Right lobe of liver (tissue), 6 donors: ENCODE data around the gene KCNJ6. TPM values are rescaled to one million over a fixed set of nuclear protein-coding genes. Genes with fewer than 3 reads are reported as not detected.
"Not testable (repeated sequence)": the region's sequence is repeated elsewhere in the genome, so short reads cannot be mapped to it uniquely, and the experiment has no call there.

ENCODE experiments used
- ATAC-seq, 4 donors: fragments of 200-7000 bp; cut with Tn5 transposase; one replicate each; pipeline ENCODE4 v1.9.1; 2020; ENCODE audit warnings: mild to moderate bottlenecking in 4 of 4, moderate library complexity in 4 of 4
- DNase-seq, 3 donors: peaks; one replicate each; pipeline ENCODE4 v3.0.0-alpha.2; 2020
- H3K27ac ChIP-seq, 3 donors: fragments of 200-600 bp; one replicate each; pipeline ENCODE4 v1.8.0; 2022
- H3K27me3 ChIP-seq, 2 donors: fragments of 200-600 bp; one replicate each; pipeline ENCODE4 v1.8.0; 2022
- H3K36me3 ChIP-seq, 4 donors: fragments of 200-600 bp; sonication (generic) in 1 of 4; one replicate each; pipeline versions ENCODE4 v1.5.1 to v1.8.0; 2017 to 2022; ENCODE audit warnings: control low read depth in 1 of 4
- H3K4me1 ChIP-seq, 4 donors: fragments of 200-600 bp; sonication (generic) in 1 of 4; one replicate each; pipeline versions ENCODE4 v1.5.1 to v1.8.0; 2017 to 2022; ENCODE audit warnings: control low read depth in 1 of 4
- H3K4me3 ChIP-seq, 3 donors: fragments of 200-600 bp; one replicate each; pipeline ENCODE4 v1.8.0; 2022
- H3K9me3 ChIP-seq, 4 donors: fragments of 200-600 bp; sonication (generic) in 1 of 4; one replicate each; pipeline versions ENCODE4 v1.5.1 to v1.8.0; 2017 to 2022; ENCODE audit warnings: control low read depth in 1 of 4
- POLR2A ChIP-seq: fragments of 450-650 bp; IDR thresholded peaks from one replicate; pipeline ENCODE4 v1.6.1; 2017; ENCODE audit warnings: antibody characterized with exemption, mild to moderate bottlenecking
- WGBS: methylation state at CpG from one replicate; pipeline ENCODE4 v1.1.6; 2018; ENCODE audit warnings: low coverage, low lambda C conversion rate; ENCODE audit not compliant: insufficient coverage; ENCODE audit errors: missing lambda C conversion rate; 5-methylcytosine and 5-hydroxymethylcytosine counted together
- intact Hi-C, 2 donors: fragments of 100-400 bp; cut with DNase I; formaldehyde crosslinking; loops; one replicate each; pipeline versions ENCODE4 v1.11.2 to v1.14.1; 2022
- total RNA-seq, 6 experiments: library from RNA; depleted of rRNA in 2 of 6; stranded (reverse); fragments of >200 nt in 2 of 6; fragmentation: NEBNext Ultra II Directional in 3 of 6; extraction: Animal tissue kit (Norgen Biotek cat#: 25700) in 3 of 6; gene quantifications; one replicate each; pipeline versions ENCODE4 v1.1.0 to v1.2.4, GENCODE V29; 2016 to 2023
- TF ChIP-seq, protein P1 (sequence below), 4 donors: fragments of 200-600 bp in 3 of 4; fragments of 450-650 bp in 1 of 4; IDR thresholded peaks; one replicate each; pipeline versions ENCODE4 v1.5.1 to v1.8.0; 2016 to 2022; ENCODE audit warnings: antibody characterized with exemption in 4 of 4, mild to moderate bottlenecking in 2 of 4
- donor health status: DM: no; HTN: yes; CAD: no.
- donor health status: DM: no; HTN: no; CAD: no.
- donor health status: DM: no; HTN: no; CAD: no.
- donor health status: DM: no; HTN: yes; CAD: no.
- donor health status: DM: no; HTN: yes; CAD: no.

KCNJ6 gene
- total RNA-seq, 6 experiments from 2014 or later, result under 0.01 to 0.12 TPM; not detected in 4

DNA sequence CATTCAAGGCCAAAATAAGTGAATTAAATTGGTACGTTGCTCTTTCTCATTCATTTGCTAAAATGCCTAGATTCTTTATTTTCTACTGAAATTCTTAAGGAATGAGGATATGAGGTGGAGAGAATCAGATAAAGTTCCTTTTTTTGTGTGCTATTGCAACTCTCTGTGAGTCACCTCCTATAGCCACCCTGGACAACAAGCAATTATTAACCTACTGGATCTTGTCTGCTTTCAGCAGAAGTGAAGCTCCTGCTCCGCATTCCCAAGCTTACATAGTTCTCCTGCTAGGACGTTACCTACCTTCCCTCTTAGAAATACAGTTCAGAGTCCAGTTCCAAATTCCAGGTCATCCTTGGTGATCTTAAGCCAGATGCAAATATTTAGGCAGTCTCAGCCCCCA, 4.8 kb upstream of the KCNJ6 start:
- ATAC-seq, result peak in 1 of 4 donors; percentile 50
- H3K27me3 ChIP-seq, result peaks cover 0 to 10% of the 10 kb centered on the region in 2 donors
- WGBS, result 26% methylated on average over 3 of the region's 3 CpGs

DNA sequence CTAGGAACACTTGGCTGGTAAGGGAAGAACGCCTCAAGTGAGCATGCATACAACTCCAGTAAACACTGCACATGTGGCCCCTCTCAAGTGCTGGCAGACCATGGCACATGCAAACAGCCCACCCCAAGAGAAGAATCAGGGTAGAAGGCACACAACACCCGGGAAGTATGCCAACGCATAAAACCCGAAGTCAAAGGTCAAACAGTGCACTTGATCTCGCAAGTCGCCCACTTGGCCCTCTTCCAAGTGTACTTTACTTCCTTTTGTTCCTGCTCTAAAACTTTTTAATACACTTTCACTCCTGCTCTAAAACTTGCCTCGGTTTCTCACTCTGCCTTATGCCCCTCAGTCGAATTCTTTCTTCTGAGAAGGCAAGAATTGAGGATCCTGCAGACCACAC, 4.0 kb upstream of the KCNJ6 start:
- H3K27ac ChIP-seq, H3K36me3 ChIP-seq, DNase-seq, H3K4me3 ChIP-seq, H3K9me3 ChIP-seq, intact Hi-C loops: not testable (repeated sequence)
- Histone ChIP-seq H3K27me3 (peaks cover 0 to 17% of the 10 kb centered on the region in 2 donors), H3K4me1 (peaks cover 0 to 28% (median 0%) of the 10 kb centered on the region in 4 donors)
- peak in 1 of 4 donors; percentile 45 for ATAC-seq
- 45% methylated on average over 4 of the region's 8 CpGs for WGBS

More for the DNA sequence above, 4.8 kb upstream of the KCNJ6 start:
- Histone ChIP-seq H3K4me1 (peaks cover 0 to 21% (median 0%) of the 10 kb centered on the region in 4 donors), H3K9me3 (no peaks in the 10 kb centered on the region), H3K4me3 (no peak overlapping the region), H3K36me3 (no peaks in the 10 kb centered on the region), H3K27ac (no peak overlapping the region)
- TF ChIP-seq POLR2A, result no peak
- TF ChIP-seq, protein P1, sequence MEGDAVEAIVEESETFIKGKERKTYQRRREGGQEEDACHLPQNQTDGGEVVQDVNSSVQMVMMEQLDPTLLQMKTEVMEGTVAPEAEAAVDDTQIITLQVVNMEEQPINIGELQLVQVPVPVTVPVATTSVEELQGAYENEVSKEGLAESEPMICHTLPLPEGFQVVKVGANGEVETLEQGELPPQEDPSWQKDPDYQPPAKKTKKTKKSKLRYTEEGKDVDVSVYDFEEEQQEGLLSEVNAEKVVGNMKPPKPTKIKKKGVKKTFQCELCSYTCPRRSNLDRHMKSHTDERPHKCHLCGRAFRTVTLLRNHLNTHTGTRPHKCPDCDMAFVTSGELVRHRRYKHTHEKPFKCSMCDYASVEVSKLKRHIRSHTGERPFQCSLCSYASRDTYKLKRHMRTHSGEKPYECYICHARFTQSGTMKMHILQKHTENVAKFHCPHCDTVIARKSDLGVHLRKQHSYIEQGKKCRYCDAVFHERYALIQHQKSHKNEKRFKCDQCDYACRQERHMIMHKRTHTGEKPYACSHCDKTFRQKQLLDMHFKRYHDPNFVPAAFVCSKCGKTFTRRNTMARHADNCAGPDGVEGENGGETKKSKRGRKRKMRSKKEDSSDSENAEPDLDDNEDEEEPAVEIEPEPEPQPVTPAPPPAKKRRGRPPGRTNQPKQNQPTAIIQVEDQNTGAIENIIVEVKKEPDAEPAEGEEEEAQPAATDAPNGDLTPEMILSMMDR (IDR thresholded peaks at IDR 0.05), result no peak
- DNase-seq, result no peak
- intact Hi-C loops, result no loop called here

DNA sequence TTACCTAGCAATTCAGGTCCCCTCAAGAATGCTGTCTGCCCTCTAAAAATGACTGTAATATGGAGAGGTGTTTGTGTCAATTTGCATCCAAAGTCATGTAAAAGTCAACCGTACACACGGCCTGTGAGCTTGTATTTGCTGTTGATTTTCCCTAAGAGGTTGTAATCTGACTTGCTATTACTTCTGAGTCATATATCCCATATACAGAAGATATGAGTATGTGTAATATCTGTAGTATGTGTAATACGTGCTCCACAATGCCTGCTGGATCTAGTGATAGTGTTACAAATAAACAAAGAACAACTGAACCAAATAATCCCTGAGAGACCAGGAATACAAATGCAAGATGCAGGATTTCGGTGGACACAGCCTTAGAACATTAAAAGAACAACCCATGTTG, 1.4 kb upstream of the KCNJ6 start:
- peaks cover 0 to 29% of the 10 kb centered on the region in 2 donors for H3K27me3 ChIP-seq
- H3K9me3 ChIP-seq, result no peaks in the 10 kb centered on the region
- DNase-seq (no peak), ATAC-seq (no peak)
- peaks cover 0 to 28% (median 0%) of the 10 kb centered on the region in 4 donors for H3K4me1 ChIP-seq
- H3K4me3 ChIP-seq, result no peak overlapping the region
- WGBS, result 65% methylated on average over 4 of the region's 4 CpGs
- TF ChIP-seq, protein P1 (IDR thresholded peaks at IDR 0.05), result no peak
- TF ChIP-seq POLR2A, result no peak
- no peaks in the 10 kb centered on the region for H3K36me3 ChIP-seq
- intact Hi-C loops, result no loop called here
- H3K27ac ChIP-seq, result no peak overlapping the region

DNA sequence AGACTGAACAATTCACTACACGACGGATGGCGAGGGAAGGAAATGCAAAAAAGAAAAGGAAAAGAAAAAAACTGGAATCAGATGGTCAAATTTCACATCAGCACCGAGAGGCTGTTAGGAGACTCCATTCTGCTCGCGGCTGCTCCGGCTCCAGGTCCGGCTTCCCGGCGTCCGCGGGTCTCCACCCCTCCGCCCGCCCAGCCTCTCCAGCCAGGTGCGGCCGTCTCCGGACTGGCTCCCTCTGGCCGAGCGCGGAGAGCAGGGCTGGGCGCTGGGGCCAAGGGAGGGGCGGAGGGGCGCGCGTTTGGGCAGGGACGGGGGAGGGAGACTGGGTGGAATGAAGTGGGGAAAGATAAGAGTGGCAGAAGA, 332 bp downstream of the KCNJ6 start:
- intact Hi-C loops, result no loop called here
- 4% methylated on average over 26 of the region's 26 CpGs for WGBS

DNA sequence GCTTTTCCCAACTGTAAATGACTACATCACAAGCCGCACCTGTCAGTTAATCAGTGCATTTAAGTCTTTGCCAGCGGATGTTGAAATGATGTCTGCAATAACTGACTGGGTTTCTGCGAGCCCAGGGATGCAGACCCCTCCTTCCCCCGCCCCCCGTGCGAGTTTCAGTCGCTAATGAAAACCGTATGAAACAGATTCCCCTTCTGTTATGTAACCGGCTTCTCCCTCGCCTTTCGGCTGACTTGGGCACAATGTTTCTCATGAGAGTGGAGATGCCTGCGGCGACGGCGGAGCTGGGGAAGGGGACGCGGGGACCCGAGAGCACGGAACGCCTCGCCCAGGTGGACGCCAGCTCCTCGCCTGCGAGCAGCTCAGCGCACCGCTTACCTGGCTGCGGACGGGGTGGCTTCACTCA, 753 bp downstream of the KCNJ6 start:
- Histone ChIP-seq H3K4me3 (no peak overlapping the region), H3K27ac (no peak overlapping the region), H3K4me1 (peaks cover 0 to 18% (median 0%) of the 10 kb centered on the region in 4 donors), H3K27me3 (peaks cover 0 to 29% of the 10 kb centered on the region in 2 donors), H3K9me3 (no peaks in the 10 kb centered on the region), H3K36me3 (no peaks in the 10 kb centered on the region)
- WGBS, result 8% methylated on average over 16 of the region's 28 CpGs
- ATAC-seq (no peak), DNase-seq (no peak)
- TF ChIP-seq, protein P1 (IDR thresholded peaks at IDR 0.05), result no peak
- no peak for TF ChIP-seq POLR2A
- intact Hi-C loops, result no loop called here

More for the DNA sequence above, 332 bp downstream of the KCNJ6 start:
- ATAC-seq, result peak; percentile 29 to 67 (median 49)
- H3K4me3 ChIP-seq, result peak overlapping the region in 2 of 3 donors; percentile 15 to 23
- TF ChIP-seq, protein P1 (IDR thresholded peaks at IDR 0.05), result no peak
- TF ChIP-seq POLR2A, result no peak
- H3K27ac ChIP-seq, result no peak overlapping the region
- no peaks in the 10 kb centered on the region for H3K36me3 ChIP-seq
- peaks cover 0 to 29% of the 10 kb centered on the region in 2 donors for H3K27me3 ChIP-seq
- peaks cover 0 to 22% (median 0%) of the 10 kb centered on the region in 4 donors for H3K4me1 ChIP-seq
- peak in 1 of 3 donors; percentile 33 for DNase-seq
- no peaks in the 10 kb centered on the region for H3K9me3 ChIP-seq
